ENCODE data around the gene FAM131C.
"Not testable (repeated sequence)": the region's sequence is repeated elsewhere in the genome, so short reads cannot be mapped to it uniquely, and the experiment has no call there.

FAM131C gene

DNA sequence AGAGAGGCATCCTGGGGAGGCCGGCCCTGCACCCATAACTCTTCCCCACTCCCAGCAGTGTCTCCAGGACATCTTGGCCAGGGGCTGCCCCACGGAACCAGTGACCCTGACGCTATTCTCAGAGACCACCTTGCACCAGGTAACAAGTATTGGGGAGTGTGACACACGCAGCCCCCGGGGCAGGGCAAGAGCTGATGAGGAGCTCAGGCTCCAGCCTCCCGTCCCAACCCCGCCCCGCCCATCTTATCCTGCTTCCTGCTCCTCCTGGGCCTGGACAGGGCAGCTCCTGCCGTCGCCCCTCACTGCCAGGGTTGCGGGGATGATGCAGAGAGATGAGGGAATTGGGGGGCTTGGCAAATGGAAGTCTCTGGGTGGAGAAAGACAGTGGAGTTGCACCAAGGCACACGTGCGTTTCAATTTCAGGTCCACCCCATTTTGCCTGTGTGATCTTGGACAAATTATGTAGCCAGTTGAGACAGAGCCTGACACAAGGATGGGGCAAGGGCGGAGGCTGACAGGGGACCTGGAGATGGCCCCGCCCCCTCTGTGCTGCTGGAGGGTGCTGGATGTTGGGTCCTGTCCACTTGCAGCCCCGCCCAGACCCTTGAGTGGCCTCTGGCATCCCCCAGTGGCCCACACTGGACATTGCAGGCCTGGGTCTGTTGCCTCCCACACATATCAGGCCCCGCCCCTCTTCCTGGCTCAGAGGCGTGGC is 40.9 kb downstream of the FAM131C start:
- DNase-seq, result peak; percentile 94

- no peak for DNase-seq
These were observed 41.9 kb downstream of the FAM131C start for GRCh38 chr1:16031551-16031950.

GRCh38 chr1:16029288-16029687 is 44.2 kb downstream of the FAM131C start:
- DNase-seq, result no peak

GRCh38 chr1:16029003-16029268 is 44.5 kb downstream of the FAM131C start:
- DNase-seq, result not testable (repeated sequence)

DNA sequence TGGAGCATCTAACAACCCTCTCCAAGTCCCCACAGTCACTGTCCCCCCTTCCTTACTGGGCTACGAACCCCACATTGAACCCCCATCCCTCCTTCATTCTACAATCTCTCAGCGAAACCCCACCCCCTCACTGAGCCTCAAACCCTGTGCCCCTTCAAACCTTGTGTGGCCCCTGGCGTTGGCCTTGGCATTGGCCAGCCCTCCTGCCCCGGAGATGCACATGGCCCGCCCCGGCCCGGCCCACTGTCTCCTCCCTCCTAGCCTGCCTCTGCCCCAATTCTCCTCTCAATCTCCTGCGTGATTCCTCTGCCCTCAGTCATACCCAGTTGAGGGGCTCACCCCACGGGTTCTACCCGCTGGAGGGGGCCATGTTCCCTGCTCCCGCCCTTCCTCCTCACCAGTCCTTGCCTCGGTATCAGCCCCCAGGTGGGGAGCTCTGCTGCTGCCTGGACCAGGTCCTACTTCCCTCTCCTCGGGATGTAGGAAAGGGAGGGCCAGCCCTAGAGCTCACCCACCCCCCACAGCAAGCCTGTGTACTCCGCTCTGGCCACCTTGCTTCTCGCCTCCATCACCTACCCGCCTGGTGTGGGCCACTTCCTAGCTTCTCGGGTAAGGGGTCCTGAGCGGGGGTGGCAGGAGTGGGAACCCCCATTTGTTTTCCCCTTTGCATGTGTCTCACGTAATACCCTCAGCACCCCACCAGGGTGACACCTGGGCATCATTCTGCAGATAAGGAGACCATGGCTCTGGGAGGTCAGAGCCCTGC is 45.0 kb downstream of the FAM131C start:
- DNase-seq, result no peak

DNA sequence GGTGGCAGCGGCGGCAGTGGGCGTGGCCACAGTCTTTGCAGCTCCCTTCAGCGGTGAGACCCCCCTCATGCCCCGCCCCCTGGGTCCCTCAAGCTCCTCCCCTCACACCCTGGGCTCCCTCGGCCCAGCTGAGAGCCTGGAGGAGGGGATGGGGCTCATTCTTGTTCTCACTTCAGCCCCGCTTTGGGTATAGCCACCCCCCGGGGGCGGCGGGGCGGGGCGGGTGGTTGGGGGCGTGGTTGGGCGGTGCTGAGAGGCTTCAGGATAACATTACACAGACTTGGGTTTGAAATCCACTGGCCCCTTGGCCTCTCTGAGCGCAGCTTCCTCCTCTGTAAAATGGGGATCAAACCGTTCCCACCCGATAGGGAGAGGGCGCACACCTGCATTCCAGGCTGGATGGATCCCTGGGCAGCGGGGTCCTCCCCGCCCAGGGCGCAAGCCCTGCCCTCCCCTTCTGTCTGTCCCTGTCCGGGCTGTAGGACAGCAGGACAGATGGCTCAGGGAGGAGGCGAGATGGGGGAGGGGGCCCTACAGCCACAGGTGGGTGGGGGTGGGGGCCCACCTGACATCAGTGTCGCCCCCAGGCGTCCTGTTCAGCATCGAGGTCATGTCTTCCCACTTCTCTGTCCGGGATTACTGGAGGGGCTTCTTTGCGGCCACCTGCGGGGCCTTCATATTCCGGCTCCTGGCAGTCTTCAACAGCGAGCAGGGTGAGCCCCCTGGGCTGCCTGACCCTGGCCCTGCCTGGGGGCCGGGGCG is 46.5 kb downstream of the FAM131C start:
- DNase-seq, result peak; percentile 77

DNA sequence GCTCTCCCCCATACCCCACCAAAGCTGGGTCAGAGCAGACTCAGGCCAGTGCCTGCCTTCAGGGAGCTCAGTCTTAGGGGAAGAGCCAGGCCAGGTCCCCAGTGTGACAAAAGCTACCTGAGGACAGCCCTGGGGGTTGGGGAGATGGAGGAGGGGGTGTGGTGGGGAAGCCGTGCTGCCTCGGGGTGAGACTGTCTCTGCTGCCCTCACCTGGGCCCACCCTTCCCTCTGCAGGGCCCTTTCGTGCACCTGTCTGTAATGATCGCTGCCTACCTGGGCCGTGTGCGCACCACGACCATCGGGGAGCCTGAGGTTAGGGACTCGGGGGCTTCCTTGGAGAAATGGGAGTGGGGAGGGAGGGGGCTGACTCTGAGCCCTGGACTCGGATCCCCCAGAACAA is 47.1 kb downstream of the FAM131C start:
- DNase-seq, result not testable (repeated sequence)

DNA sequence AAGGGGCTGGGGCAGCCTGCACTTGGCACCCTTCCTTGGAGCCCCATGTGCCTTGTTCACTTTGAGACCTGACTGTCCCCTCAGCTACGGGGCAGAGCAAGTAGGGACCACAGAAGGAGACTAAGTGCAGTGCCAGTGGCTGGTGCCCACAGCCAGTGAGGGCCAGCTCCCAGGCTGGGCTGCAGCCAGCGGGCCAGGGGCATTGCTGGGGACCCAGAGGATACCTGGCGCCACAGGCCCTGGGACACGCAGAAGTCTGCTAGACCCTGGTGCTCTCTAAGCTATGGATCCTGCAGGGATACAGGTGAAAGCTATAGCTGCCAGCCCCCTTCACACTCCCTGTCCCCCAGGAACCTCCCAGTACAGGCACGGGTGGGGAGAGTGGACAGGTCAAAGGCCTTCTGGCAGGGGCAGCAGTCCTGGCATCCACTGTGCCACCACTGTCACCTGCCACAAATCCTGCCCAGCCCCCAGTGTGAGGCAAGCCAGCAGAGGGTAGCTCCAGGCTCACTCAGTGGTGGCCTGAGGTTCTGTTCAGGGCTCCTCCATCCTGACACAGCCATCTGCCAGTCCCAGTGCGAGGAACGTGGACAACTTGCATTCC is 50.3 kb downstream of the FAM131C start:
- DNase-seq, result no peak

GRCh38 chr1:16022393-16022792 is 51.1 kb downstream of the FAM131C start:
- DNase-seq, result no peak

DNA sequence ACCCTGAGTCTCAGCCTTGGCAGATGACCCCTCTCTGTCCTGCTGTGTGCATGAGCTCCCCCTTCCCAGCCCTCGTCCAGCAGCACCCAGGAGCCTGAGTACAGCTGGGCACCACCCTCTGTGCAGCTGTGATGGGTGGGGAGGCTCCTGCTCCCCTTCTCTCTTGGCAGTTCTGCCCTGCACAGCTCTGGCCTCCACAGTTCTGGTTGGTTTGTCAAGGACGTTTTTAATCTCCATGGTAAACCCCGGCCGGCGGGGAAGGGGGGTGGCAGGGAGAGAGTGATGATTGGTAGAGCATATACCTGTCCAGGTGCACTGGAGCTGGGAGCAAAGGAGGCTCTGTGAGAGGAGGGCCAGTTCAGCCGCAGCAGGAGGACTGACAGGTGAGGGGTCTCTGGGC is 51.8 kb downstream of the FAM131C start, which contains the start of gene CLCNKA:
CLCNKA (plus strand) TSS at position 356 of the 400 bp plus-strand sequence. CDS start 584 bp downstream, outside the sequence.
- DNase-seq, result no peak

- DNase-seq, result not testable (repeated sequence)
These were observed 52.6 kb downstream of the FAM131C start for GRCh38 chr1:16020878-16021277.

GRCh38 chr1:16020325-16020724 is 53.1 kb downstream of the FAM131C start:
- DNase-seq, result no peak

- no peak for DNase-seq
These were observed 53.7 kb downstream of the FAM131C start for GRCh38 chr1:16019644-16020277.

DNA sequence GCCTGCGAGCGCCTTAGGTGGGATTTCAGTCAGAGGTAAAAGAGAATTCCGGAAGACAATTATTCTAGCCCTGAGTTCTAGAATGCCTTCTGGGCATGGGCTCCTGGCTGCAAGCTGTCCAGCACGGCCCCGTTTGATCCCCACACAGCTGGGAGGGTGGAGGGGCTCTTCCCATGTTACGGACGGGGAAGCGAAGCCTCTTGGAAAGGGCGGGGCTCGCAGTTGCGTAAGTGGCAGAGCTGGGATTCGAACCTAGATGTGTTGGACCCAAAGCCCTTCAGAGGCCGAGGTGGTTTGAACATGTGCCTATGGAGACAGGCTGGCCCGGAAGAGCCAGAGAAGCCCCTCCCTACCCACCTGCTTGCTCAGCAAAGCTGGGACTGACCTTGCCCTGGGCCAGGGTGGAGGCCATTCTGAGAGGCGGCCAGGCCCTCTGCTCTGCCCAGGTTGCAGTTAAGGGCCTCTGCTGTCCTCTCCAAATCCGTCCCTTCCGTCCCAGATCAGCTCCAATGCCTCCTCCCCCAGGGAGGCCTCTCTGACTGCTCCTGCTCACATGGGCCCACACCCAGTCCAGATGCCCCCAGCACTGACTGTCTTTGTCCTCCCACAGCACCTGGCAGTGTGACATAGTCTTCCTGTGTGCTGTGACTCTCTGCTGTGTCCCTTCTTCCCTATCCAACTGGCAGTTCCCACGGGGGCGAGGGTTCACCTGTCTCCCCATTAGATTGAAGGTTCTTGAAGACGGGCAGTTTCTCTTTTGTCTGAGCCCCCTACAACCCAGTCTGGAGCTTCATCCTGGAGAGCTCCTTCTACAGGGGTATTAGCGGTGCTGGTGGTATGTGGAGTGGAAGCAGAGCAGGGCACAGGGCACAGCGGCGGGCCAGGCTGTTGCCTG is 54.5 kb downstream of the FAM131C start:
- DNase-seq, result no peak

DNA sequence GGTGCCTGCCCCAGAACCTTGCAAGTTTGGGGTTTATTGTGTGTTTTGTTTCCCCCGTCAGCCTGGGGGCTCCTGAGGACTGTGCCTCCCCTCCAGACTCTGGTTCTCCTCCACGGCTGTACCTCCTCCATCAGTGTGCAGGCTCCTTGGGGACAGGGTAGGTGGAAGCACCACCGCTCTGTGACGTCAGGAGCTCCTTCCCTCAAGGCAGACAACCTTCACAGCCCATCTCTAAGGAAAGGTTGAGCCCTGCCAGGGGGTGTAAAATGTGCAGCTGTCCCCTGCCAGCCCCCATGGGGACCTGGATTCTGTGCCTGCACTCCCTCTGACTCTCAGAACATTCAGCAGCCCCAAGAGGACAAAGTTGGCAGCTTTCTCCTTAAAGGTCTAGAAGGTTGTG is 55.1 kb downstream of the FAM131C start:
- no peak for DNase-seq

GRCh38 chr1:16017461-16018303 is 55.8 kb downstream of the FAM131C start, which contains the start of gene HSPB7:
TSS of gene HSPB7 (minus strand) at chr1:16018043. CDS start at chr1:16017963, 80 bp downstream.
- DNase-seq, result peak; percentile 78

DNA sequence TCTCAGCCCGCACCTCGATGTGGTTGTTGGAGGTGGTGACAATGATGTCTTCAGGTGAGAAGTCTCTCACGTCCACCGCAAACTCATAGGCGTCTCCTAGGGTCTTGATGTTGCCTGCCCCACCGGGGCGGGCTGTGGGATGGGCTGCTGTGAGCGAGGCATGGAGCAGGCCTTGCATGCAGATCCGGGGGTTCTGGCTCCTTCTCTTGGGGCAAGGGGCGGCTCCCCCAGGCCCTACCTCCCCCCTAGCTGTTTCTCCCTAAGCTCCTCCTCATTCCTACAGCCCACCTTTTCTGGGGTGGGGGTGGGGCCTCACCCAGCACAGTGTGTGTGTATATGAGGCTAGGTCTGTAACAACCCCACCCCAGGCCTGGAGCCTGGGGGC is 56.4 kb downstream of the FAM131C start:
- DNase-seq, result no peak

- DNase-seq, result no peak
These were observed 57.2 kb downstream of the FAM131C start for GRCh38 chr1:16015960-16016901.

DNA sequence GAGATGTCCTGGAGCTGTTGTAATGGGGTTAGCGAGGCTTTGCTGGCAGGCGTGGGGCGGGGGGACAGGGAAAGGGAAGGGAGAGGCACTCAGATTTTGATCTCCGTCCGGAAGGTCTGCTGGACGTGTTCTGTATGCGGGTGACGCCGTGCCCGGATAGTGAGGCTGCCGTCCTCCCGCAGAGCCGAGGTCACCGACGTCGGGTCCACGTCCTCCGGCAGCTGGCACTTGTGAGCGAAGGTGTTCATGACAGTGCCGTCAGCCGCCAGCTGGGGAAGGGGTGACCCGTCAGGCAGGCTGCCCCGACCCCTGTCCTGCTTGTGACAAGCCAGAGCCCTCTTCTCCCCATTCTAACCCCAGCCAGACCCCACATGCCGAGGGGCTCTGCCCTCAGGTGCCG is 58.0 kb downstream of the FAM131C start:
- DNase-seq, result no peak
